Caco-2 (cell line): ENCODE measurements around the gene TLE1. TPM values are rescaled to one million over a fixed set of nuclear protein-coding genes. Genes with fewer than 3 reads are reported as not detected.
"Not testable (repeated sequence)": the region's sequence is repeated elsewhere in the genome, so short reads cannot be mapped to it uniquely, and the experiment has no call there.

ENCODE experiments used
- BruUV-seq: library from RNA; stranded (reverse); fragments of 400-500 nt; replicated peaks from 2 replicates; lab custom pipeline; 2021; lab: Mats Ljungman, UMichigan
- CTCF ChIA-PET: fragments of 300-600 bp; sonication (Branson Sonifier 250); formaldehyde crosslinking; loops from one replicate; lab custom pipeline; 2022; ENCODE audit warnings: antibody characterized with exemption; lab: Charles Lee
- POLR2A ChIA-PET: fragments of 300-600 bp; sonication (Branson Sonifier 250); formaldehyde crosslinking; loops from one replicate; lab custom pipeline; 2022; ENCODE audit warnings: antibody characterized with exemption; lab: Charles Lee
- DNase-seq, 2 experiments: peaks; one replicate each; pipeline versions ENCODE4 v3.0.0 to v3.0.0-alpha.2; 2020 to 2022
- H3K27me3 ChIP-seq: replicated peaks from 2 replicates; pipeline ENCODE4 v1.6.0; 2011; ENCODE audit warnings: low read length; ENCODE audit not compliant: control insufficient read depth, insufficient read depth
- H3K36me3 ChIP-seq: 2 replicates; pipeline ENCODE4 v1.5.1; 2011; ENCODE audit warnings: low read length; ENCODE audit not compliant: control insufficient read depth, insufficient read depth
- H3K4me1 ChIP-seq: fragments of 250-450 bp; sonication (Bioruptor Pico); 2 replicates; pipeline ENCODE4 v1.5.1; 2020; ENCODE audit warnings: mild to moderate bottlenecking
- H3K4me3 ChIP-seq: 2 replicates; pipeline ENCODE4 v1.5.1; 2011; ENCODE audit warnings: low read depth, mild to moderate bottlenecking, control low read depth, low read length
- H3K9me3 ChIP-seq: fragments of 250-450 bp; sonication (Bioruptor Pico); 2 replicates; pipeline ENCODE4 v1.5.1; 2020; ENCODE audit warnings: mild to moderate bottlenecking, moderate library complexity
- H3K27ac Mint-ChIP-seq: one replicate; pipeline ENCODE4 v1.8.0; 2022; ENCODE audit warnings: mixed read lengths; ENCODE audit not compliant: unreplicated experiment
- H3K27me3 Mint-ChIP-seq: one replicate; pipeline ENCODE4 v1.8.0; 2022; ENCODE audit warnings: mixed read lengths; ENCODE audit not compliant: insufficient read depth, unreplicated experiment
- H3K36me3 Mint-ChIP-seq: one replicate; pipeline ENCODE4 v1.8.0; 2022; ENCODE audit warnings: mild to moderate bottlenecking, mixed read lengths; ENCODE audit not compliant: insufficient read depth, unreplicated experiment
- H3K4me1 Mint-ChIP-seq: one replicate; pipeline ENCODE4 v1.8.0; 2022; ENCODE audit warnings: low read depth, mixed read lengths; ENCODE audit not compliant: unreplicated experiment
- H3K4me3 Mint-ChIP-seq: one replicate; pipeline ENCODE4 v1.8.0; 2022; ENCODE audit warnings: mild to moderate bottlenecking, moderate library complexity, mixed read lengths; ENCODE audit not compliant: unreplicated experiment
- H3K9me3 Mint-ChIP-seq: one replicate; pipeline ENCODE4 v1.8.0; 2022; ENCODE audit warnings: mixed read lengths; ENCODE audit not compliant: unreplicated experiment
- intact Hi-C: fragments of 100-400 bp; cut with micrococcal nuclease; formaldehyde crosslinking; loops from one replicate; pipeline ENCODE4 v1.10.0; 2022; ENCODE audit not compliant: unreplicated experiment
- total RNA-seq: library from RNA; stranded (reverse); gene quantifications from 2 replicates; pipeline ENCODE4 v1.2.3, GENCODE V29; 2022
- TF ChIP-seq, protein P1 (sequence below), 2 experiments: fragments of 200-600 bp in 1 of 2; IDR thresholded peaks; 1 replicate in 1 of 2; 2 replicates in 1 of 2; pipeline versions ENCODE4 v1.5.1 to v1.8.0; 2011 to 2022; ENCODE audit warnings: antibody characterized with exemption in 1 of 2, control low read depth in 1 of 2, inconsistent platforms in 1 of 2, low read depth in 1 of 2, low read length in 1 of 2, mild to moderate bottlenecking in 1 of 2, moderate library complexity in 1 of 2; ENCODE audit not compliant: insufficient read depth in 1 of 2, severe bottlenecking in 1 of 2, unreplicated experiment in 1 of 2

The TLE1 gene
- total RNA-seq, 1 experiment from 2014 or later, result 18.3 TPM

DNA sequence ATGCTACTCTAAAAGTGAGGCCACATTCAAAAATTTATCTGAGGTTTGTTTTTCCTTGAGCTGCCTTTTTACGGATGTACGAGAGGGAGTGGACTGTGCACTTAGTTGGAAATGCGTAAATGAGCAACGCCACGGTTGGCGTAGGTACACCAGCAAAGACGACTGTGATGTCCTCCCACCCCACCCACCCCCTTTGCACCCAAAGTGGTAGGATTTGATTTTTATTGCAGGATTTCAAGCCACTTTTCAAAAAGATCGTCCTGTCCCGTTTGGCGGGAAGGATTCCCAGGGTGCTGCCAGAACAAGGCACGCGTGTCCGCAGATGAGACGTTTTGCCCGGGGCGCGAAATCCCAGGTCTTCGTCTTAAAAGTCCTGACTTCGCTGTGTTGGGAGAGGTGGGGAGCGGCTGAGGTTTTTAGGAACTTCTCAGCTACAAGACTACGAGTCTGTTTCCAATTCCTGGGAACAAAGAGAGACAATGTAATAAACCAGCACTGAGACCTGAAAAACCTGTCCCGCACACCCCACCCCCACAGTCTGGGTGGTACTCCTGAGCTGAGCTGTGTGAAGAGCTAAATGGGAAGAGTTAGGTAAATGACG lies 1.0 kb upstream of the TLE1 start:
- POLR2A ChIA-PET, result interaction anchor here (0.5 kb wide), 1 partner anchor 359 kb away, joined by 4 read pairs; no protein-coding TSS in a partner anchor
- H3K27me3 Mint-ChIP-seq, result no peaks in the 10 kb centered on the region
- TF ChIP-seq, protein P1, sequence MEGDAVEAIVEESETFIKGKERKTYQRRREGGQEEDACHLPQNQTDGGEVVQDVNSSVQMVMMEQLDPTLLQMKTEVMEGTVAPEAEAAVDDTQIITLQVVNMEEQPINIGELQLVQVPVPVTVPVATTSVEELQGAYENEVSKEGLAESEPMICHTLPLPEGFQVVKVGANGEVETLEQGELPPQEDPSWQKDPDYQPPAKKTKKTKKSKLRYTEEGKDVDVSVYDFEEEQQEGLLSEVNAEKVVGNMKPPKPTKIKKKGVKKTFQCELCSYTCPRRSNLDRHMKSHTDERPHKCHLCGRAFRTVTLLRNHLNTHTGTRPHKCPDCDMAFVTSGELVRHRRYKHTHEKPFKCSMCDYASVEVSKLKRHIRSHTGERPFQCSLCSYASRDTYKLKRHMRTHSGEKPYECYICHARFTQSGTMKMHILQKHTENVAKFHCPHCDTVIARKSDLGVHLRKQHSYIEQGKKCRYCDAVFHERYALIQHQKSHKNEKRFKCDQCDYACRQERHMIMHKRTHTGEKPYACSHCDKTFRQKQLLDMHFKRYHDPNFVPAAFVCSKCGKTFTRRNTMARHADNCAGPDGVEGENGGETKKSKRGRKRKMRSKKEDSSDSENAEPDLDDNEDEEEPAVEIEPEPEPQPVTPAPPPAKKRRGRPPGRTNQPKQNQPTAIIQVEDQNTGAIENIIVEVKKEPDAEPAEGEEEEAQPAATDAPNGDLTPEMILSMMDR (IDR thresholded peaks at IDR 0.05; ENCODE audit: insufficient read depth in 1 of 2, low read depth in 1 of 2, low read length in 1 of 2, severe bottlenecking in 1 of 2, unreplicated experiment in 1 of 2), result no peak
- peak overlapping the region; percentile 45 for H3K4me3 ChIP-seq
- intact Hi-C loops, result no loop called here
- H3K4me3 Mint-ChIP-seq, result peak overlapping the region; percentile 95
- peak; percentile 70 to 72 for DNase-seq
- BruUV-seq, result no TSS peak
- no peaks in the 10 kb centered on the region for H3K4me1 Mint-ChIP-seq
- CTCF ChIA-PET, result no interaction called here
- H3K9me3 ChIP-seq, result no peaks in the 10 kb centered on the region
- no peaks in the 10 kb centered on the region for H3K27me3 ChIP-seq
- H3K36me3 Mint-ChIP-seq, result peaks cover 17% of the 10 kb centered on the region
- no peaks in the 10 kb centered on the region for H3K9me3 Mint-ChIP-seq
- no peaks in the 10 kb centered on the region for H3K36me3 ChIP-seq
- H3K27ac Mint-ChIP-seq, result peak overlapping the region; percentile 91
- H3K4me1 ChIP-seq, result peaks cover 22% of the 10 kb centered on the region

DNA sequence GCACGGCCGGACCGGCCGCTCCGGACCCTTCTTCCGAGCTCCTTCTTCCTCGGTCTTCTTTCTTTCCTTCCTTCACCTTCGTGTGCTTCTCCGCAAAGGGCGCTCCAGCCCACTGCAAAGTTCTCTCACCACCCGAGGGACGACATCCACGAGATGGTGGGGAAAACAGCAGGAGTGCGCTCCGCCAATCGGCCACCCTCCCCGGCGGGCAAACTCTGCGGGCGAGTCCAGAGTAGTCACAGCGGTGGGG lies 329 bp downstream of the TLE1 start:
- peak overlapping the region; percentile 73 for H3K4me3 ChIP-seq
- H3K4me1 Mint-ChIP-seq, CTCF ChIA-PET, H3K27me3 ChIP-seq, POLR2A ChIA-PET, H3K9me3 Mint-ChIP-seq, H3K27me3 Mint-ChIP-seq, DNase-seq, H3K9me3 ChIP-seq, H3K36me3 ChIP-seq: not testable (repeated sequence)
- Mint-ChIP-seq H3K36me3 (peaks cover 17% of the 10 kb centered on the region), H3K27ac (peak overlapping the region; percentile 91), H3K4me3 (peak overlapping the region; percentile 95)
- intact Hi-C loops, result loop anchor here (1.0 to 10.0 kb wide), 8 partner anchors 28 to 916 kb away; no protein-coding TSS in a partner anchor
- BruUV-seq, result TSS peak; percentile 12
- H3K4me1 ChIP-seq, result peaks cover 26% of the 10 kb centered on the region

DNA sequence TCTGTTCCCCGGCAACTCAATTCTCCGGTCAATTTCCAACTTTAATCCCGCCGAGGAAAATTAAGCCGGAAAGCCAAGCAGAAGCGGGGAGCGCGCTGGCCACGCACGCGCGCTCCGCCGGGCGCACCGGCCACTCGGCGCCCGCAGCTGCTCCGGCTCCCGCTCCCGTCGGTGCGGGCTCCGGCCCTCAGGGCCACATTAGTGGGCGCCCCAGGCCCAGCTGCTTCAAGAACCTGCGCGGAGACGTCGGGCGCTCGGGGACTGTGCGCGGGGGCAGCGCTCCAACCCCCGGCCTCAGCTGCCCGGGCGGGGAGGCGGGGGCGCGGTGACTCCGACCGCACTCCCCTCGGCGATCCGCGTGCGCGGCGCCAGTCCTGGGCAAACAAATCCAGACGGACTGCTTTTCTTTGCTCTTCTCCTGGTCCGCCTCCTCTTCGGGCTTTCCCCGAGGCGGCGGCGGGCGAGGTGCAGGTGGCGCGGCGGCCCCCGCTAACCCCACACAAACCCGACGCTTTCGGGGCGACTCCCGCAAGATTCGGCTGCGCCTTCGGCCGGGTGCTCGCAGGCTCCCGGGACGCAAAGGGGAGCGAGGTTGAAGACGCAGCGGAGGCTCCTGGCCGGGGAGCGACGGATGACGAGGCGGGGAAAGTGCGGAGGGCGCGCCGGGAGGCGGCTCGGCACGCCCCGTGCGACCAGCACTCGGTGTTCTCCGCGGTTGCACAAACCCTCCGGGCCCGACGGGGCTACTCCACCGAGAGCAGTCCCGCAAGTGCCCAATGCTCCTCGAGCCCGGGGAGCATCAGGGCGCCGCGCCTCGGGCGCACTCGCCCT lies 870 bp downstream of the TLE1 start:
- Histone ChIP-seq H3K4me1 (peaks cover 26% of the 10 kb centered on the region), H3K4me3 (peak overlapping the region; percentile 73)
- intact Hi-C loops, result loop anchor here (1.0 to 10.0 kb wide), 8 partner anchors 29 to 916 kb away; no protein-coding TSS in a partner anchor
- Mint-ChIP-seq H3K4me3 (peak overlapping the region; percentile 95), H3K27ac (peak overlapping the region; percentile 91), H3K36me3 (peaks cover 17% of the 10 kb centered on the region)
- H3K9me3 ChIP-seq, POLR2A ChIA-PET, H3K36me3 ChIP-seq, BruUV-seq, H3K9me3 Mint-ChIP-seq, H3K27me3 Mint-ChIP-seq, CTCF ChIA-PET, H3K4me1 Mint-ChIP-seq, H3K27me3 ChIP-seq: not testable (repeated sequence)
- DNase-seq, result peak; percentile 31 to 35
